K562 (cell line): Measurements from ENCODE around the gene CCDC13. TPM values are rescaled to one million over a fixed set of nuclear protein-coding genes. Genes with fewer than 3 reads are reported as not detected.
A peak's percentile ranks its signal among the peaks of the same experiment; 100 is the strongest.

Experiments used
- KDM4B ChIP-seq, 2 experiments: fragments of 450-650 bp in 1 of 2; sonication (generic) in 1 of 2; IDR thresholded peaks; 2 replicates each; pipeline ENCODE4 v1.6.1; 2016 to 2017; ENCODE audit warnings: borderline replicate concordance in 2 of 2, antibody characterized with exemption in 1 of 2, low read depth in 1 of 2, mild to moderate bottlenecking in 1 of 2
- KHSRP ChIP-seq: fragments of 450-650 bp; IDR thresholded peaks from 2 replicates; pipeline ENCODE4 v1.6.1; 2017
- SRF ChIP-seq, 2 experiments: fragments of 250-450, 450-650 bp in 1 of 2; sonication (Bioruptor Pico) in 1 of 2; sonication (generic) in 1 of 2; formaldehyde crosslinking; IDR thresholded peaks; 2 replicates each; pipeline versions ENCODE4 v1.5.0 to v1.5.1; 2020 to 2022; ENCODE audit warnings: mild to moderate bottlenecking in 1 of 2, missing genetic modification reagents in 1 of 2
- TAF7 ChIP-seq: fragments of 450-650 bp; IDR thresholded peaks from 2 replicates; pipeline ENCODE4 v1.6.1; 2016; ENCODE audit warnings: missing genetic modification characterization, missing compliant biosample characterization
- TSC22D4 ChIP-seq: fragments of 450-650 bp; IDR thresholded peaks from 2 replicates; pipeline ENCODE4 v1.6.1; 2016; ENCODE audit warnings: missing genetic modification characterization, missing biosample characterization, control low read depth
- XRCC5 ChIP-seq: fragments of 200-400 bp; formaldehyde crosslinking; IDR thresholded peaks from 2 replicates; pipeline ENCODE4 v1.6.1; 2017; ENCODE audit warnings: low read depth, mild to moderate bottlenecking, low read length
- ZNF165 ChIP-seq: fragments of 250-450 bp; sonication (Bioruptor Pico); IDR thresholded peaks from 2 replicates; pipeline ENCODE4 v1.4.0; 2020; ENCODE audit warnings: borderline replicate concordance
- ZNF197 ChIP-seq: fragments of 200-800 bp; sonication (Bioruptor generic); IDR thresholded peaks from 2 replicates; pipeline ENCODE4 v1.6.1; 2016; ENCODE audit warnings: low read depth, missing genetic modification characterization, missing compliant biosample characterization
- ZNF561 ChIP-seq: fragments of 450-650 bp; formaldehyde crosslinking; conservative IDR thresholded peaks from 2 replicates; pipeline ENCODE4 v1.4.0; 2020; ENCODE audit warnings: mild to moderate bottlenecking, moderate library complexity
- polyA plus RNA-seq, 8 experiments: library from polyadenylated mRNA; depleted of rRNA in 4 of 8; stranded (reverse) in 5 of 8; unstranded in 3 of 8; fragments of >200 nt; fragmentation: Nextera tagmentation in 2 of 8; fragmentation: Illumina TruSeq in 1 of 8; extraction: Ambion mirVana in 2 of 8; extraction: Trizol in 1 of 8; gene quantifications; 2 replicates each; pipeline versions ENCODE4 v1.2.1 to v1.2.3, GENCODE V29; 2011 to 2014; ENCODE audit warnings: inconsistent platforms in 1 of 8, missing spikeins in 1 of 8
- total RNA-seq, 7 experiments: library from RNA; depleted of rRNA in 6 of 7; stranded (reverse); fragments of >200 nt in 6 of 7; fragmentation: Illumina TruSeq in 2 of 7; extraction: Trizol in 2 of 7; gene quantifications; 2 replicates each; pipeline versions ENCODE4 v1.2.1 to v1.2.3, GENCODE V29; 2011 to 2021; ENCODE audit warnings: low replicate concordance in 1 of 7
- TF ChIP-seq, protein P1 (sequence below): sonication (generic); formaldehyde crosslinking; IDR thresholded peaks from 2 replicates; pipeline ENCODE4 v1.8.0; 2022; ENCODE audit warnings: mild to moderate bottlenecking, missing genetic modification reagents, borderline replicate concordance

CCDC13 gene
- total and polyA plus RNA-seq, 9 of the 15 experiments (the other 6 are each of a cell fraction or from before 2014, with no cell fraction given), result 0.20 to 0.70 (median 0.48) TPM; not detected in 2

DNA sequence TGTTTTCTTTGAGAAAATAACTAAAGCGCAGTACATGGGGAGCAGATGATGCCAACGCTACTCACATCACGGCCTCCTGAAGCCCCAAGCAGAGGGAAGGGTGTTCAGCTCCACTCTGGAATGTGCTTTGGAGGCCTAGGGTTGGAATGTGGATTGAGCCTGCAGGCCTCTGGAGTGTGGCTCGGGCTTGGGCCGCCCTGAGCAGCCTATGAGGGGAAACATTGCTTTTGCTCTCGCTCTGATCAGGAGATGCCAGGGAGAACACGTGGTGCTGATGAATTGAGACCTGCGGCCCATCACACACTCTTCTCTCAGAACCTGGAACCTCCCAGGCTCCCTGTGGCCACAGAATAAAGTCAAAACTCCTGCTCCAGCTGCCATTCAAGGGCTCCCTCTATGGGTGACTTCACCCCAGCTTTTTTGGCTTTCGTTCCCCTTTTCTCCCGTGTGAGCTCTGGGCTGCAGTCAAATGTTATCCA lies 23.3 kb downstream of the CCDC13 start (continued):
- no peak for TF ChIP-seq ZNF197 (CRISPR knock-in tag)
- peak; percentile 55; the same call in 1 of the 2 replicates for TF ChIP-seq XRCC5
- no peak for TF ChIP-seq KDM4B (IDR thresholded peaks at IDR 0.05; ENCODE audit: borderline replicate concordance in 2 of 2, low read depth in 1 of 2)
- no peak for TF ChIP-seq ZNF165
- TF ChIP-seq TSC22D4, result no peak
- TF ChIP-seq SRF (CRISPR knock-in tag; IDR thresholded peaks at IDR 0.05), result no peak
- TF ChIP-seq ZNF561, result no peak
- TF ChIP-seq, protein P1, sequence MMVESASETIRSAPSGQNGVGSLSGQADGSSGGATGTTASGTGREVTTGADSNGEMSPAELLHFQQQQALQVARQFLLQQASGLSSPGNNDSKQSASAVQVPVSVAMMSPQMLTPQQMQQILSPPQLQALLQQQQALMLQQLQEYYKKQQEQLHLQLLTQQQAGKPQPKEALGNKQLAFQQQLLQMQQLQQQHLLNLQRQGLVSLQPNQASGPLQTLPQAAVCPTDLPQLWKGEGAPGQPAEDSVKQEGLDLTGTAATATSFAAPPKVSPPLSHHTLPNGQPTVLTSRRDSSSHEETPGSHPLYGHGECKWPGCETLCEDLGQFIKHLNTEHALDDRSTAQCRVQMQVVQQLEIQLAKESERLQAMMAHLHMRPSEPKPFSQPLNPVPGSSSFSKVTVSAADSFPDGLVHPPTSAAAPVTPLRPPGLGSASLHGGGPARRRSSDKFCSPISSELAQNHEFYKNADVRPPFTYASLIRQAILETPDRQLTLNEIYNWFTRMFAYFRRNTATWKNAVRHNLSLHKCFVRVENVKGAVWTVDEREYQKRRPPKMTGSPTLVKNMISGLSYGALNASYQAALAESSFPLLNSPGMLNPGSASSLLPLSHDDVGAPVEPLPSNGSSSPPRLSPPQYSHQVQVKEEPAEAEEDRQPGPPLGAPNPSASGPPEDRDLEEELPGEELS (CRISPR knock-in tag), result no peak
- TF ChIP-seq TAF7, result no peak
- no peak for TF ChIP-seq KHSRP
